Heart right ventricle (tissue), 16 donors: Measurements from ENCODE around the gene PPFIBP1. TPM values are rescaled to one million over a fixed set of nuclear protein-coding genes. Genes with fewer than 3 reads are reported as not detected.

Experiments used
- ATAC-seq, 8 donors: fragments of 200-7000 bp; cut with Tn5 transposase; one replicate each; pipeline ENCODE4 v1.9.1; 2020; ENCODE audit warnings: mild to moderate bottlenecking in 8 of 8, moderate library complexity in 8 of 8, moderate number of reproducible peaks in 1 of 8
- DNase-seq, 2 donors: peaks; one replicate each; pipeline ENCODE4 v3.0.0-alpha.2; 2020
- H3K27ac ChIP-seq, 10 donors: fragments of 200-600 bp; sonication (generic) in 2 of 10; one replicate each; pipeline versions ENCODE4 v1.5.0 to v1.8.0; 2020 to 2022; ENCODE audit warnings: mild to moderate bottlenecking in 3 of 10
- H3K27me3 ChIP-seq, 7 donors: fragments of 200-600 bp; one replicate each; pipeline ENCODE4 v1.8.0; 2021 to 2022; ENCODE audit warnings: mild to moderate bottlenecking in 2 of 7
- H3K36me3 ChIP-seq, 9 donors: fragments of 200-600 bp; sonication (generic) in 1 of 9; one replicate each; pipeline versions ENCODE4 v1.5.0 to v1.8.0; 2020 to 2022; ENCODE audit warnings: mild to moderate bottlenecking in 2 of 9
- H3K4me1 ChIP-seq, 9 donors: fragments of 200-600 bp; sonication (generic) in 1 of 9; one replicate each; pipeline versions ENCODE4 v1.5.0 to v1.8.0; 2020 to 2022; ENCODE audit warnings: mild to moderate bottlenecking in 4 of 9
- H3K4me3 ChIP-seq, 10 donors: fragments of 200-600 bp; sonication (generic) in 2 of 10; one replicate each; pipeline versions ENCODE4 v1.5.0 to v1.8.0; 2020 to 2022; ENCODE audit warnings: mild to moderate bottlenecking in 7 of 10, moderate library complexity in 2 of 10
- H3K9me3 ChIP-seq, 11 donors: fragments of 200-600 bp in 10 of 11; sonication (generic) in 2 of 11; one replicate each; pipeline versions ENCODE4 v1.5.0 to v1.8.0; 2013 to 2022; ENCODE audit warnings: mild to moderate bottlenecking in 2 of 11, control low read depth in 1 of 11, moderate library complexity in 1 of 11
- WGBS, 2 donors: extraction: QIAGEN DNeasy Blood & Tissue Kit; methylation state at CpG; one replicate each; pipeline ENCODE4 v1.1.7; 2013; ENCODE audit warnings: inconsistent platforms in 1 of 2; 5-methylcytosine and 5-hydroxymethylcytosine counted together
- intact Hi-C, 10 donors: fragments of 100-400 bp; cut with DNase I; formaldehyde crosslinking; loops; one replicate each; pipeline versions ENCODE4 v1.11.1 to v1.14.2; 2022
- polyA plus RNA-seq, 2 donors: library from polyadenylated mRNA; stranded (reverse); fragments of 200-250 nt; gene quantifications; one replicate each; pipeline ENCODE4 v1.2.3, GENCODE V29; 2013
- total RNA-seq, 10 donors: library from RNA; stranded (reverse); fragmentation: NEBNext Ultra II Directional in 3 of 10; extraction: Animal tissue kit (Norgen Biotek cat#: 25700) in 3 of 10; gene quantifications; one replicate each; pipeline versions ENCODE4 v1.2.1 to v1.2.4, GENCODE V29; 2021 to 2023
- TF ChIP-seq, protein P1 (sequence below), 9 donors: fragments of 200-600 bp; sonication (generic) in 2 of 9; IDR thresholded peaks; one replicate each; pipeline versions ENCODE4 v1.5.0 to v1.8.0; 2021 to 2022; ENCODE audit warnings: antibody characterized with exemption in 9 of 9, mild to moderate bottlenecking in 5 of 9, moderate library complexity in 1 of 9
- donor health status: Arrhythmogenic right ventricular cardiomyopathy.
- donor health status: ischemic (EF 13 %, LVEDD 7.1; RV severe dilation, severe dysfunction).
- donor health status: healthy with polysubstance abuse.
- donor health status: DM: no; HTN: yes; CAD: no.
- donor health status: DM: no; HTN: no; CAD: no.
- donor health status: ischemic (EF 25% LVEDD 6.9; RV normal size, moderate dysfunction).
- donor health status: ischemic (EF 25% LVEDD 5.7; RV mildly dilated, moderate dysfunction).
- donor health status: healthy.
- donor health status: DM: yes; HTN: yes; CAD: no.
- donor health status: Ischemic cardiomyopathy.
- donor health status: ischemic (EF 35%, LVEDD 5.7; RV mildly dilated, moderate dysfunction).
- donor health status: nonischemic (EF 11% LVEDD 7.7; RV severe dilation, severe dysfunction).
- donor health status: DM: yes; HTN: yes; CAD: no.
- donor health status: PGD.
- donor health status: ischemic (EF 29% LVEDD 5.4; RV normal size, mild dysfunction).
- donor health status: nonischemic (EF 23%, LVEDD 6.1; RV moderate dilation, normal function).

The PPFIBP1 gene
- total and polyA plus RNA-seq, 12 donors: 22.9 to 450 (median 314) TPM

DNA sequence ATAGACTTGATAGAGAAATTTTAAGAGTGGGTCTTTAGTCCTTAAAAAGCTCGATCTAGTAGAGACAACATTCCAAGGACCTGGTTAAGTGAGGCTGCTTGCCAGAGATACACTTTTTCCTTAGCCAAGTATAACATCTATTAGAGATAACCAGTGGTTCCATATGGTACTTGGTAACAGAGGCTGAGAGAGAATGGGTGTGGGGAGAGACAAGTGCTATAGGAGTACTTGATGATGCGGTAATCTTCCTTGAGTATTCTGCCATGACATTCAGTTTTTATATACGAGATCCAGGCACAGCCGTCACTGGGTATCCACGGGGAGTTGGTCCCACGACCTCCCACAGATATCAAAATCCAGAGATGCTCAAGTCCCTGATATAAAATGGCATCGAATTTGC is 94.8 kb downstream of the PPFIBP1 start:
- DNase-seq: no peak
- Histone ChIP-seq H3K36me3 (peaks cover 0 to 4% (median 0%) of the 10 kb centered on the region in 9 donors), H3K27me3 (no peaks in the 10 kb centered on the region), H3K9me3 (no peaks in the 10 kb centered on the region), H3K4me1 (peaks cover 9 to 97% (median 73%) of the 10 kb centered on the region in 9 donors), H3K4me3 (no peak overlapping the region), H3K27ac (peak overlapping the region in 3 of 10 donors; percentile 5 to 39 (median 28))
- ATAC-seq: peak in 1 of 8 donors; percentile 17
- TF ChIP-seq, protein P1, sequence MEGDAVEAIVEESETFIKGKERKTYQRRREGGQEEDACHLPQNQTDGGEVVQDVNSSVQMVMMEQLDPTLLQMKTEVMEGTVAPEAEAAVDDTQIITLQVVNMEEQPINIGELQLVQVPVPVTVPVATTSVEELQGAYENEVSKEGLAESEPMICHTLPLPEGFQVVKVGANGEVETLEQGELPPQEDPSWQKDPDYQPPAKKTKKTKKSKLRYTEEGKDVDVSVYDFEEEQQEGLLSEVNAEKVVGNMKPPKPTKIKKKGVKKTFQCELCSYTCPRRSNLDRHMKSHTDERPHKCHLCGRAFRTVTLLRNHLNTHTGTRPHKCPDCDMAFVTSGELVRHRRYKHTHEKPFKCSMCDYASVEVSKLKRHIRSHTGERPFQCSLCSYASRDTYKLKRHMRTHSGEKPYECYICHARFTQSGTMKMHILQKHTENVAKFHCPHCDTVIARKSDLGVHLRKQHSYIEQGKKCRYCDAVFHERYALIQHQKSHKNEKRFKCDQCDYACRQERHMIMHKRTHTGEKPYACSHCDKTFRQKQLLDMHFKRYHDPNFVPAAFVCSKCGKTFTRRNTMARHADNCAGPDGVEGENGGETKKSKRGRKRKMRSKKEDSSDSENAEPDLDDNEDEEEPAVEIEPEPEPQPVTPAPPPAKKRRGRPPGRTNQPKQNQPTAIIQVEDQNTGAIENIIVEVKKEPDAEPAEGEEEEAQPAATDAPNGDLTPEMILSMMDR (IDR thresholded peaks at IDR 0.05): no peak
- WGBS, 2 donors: 69 to 72% methylated on average over 7 of the region's 7 CpGs
- intact Hi-C loops: loop anchor here in 1 of 10 donors (5.0 kb wide), 1 partner anchor 37 kb away; no protein-coding TSS in a partner anchor

- Histone ChIP-seq H3K4me3 (no peak overlapping the region), H3K9me3 (no peaks in the 10 kb centered on the region), H3K27ac (peak overlapping the region in 1 of 10 donors; percentile 39), H3K4me1 (peaks cover 10 to 97% (median 72%) of the 10 kb centered on the region in 9 donors), H3K27me3 (no peaks in the 10 kb centered on the region), H3K36me3 (no peaks in the 10 kb centered on the region)
- ATAC-seq (peak in 5 of 8 donors; percentile 32 to 75 (median 68)), DNase-seq (no peak)
- TF ChIP-seq, protein P1 (IDR thresholded peaks at IDR 0.05): no peak
- intact Hi-C loops: loop anchor here in 1 of 10 donors (5.0 kb wide), 1 partner anchor 37 kb away; no protein-coding TSS in a partner anchor
Measured at GRCh38 chr12:27619308-27619707, 95.3 kb downstream of the PPFIBP1 start.

- 93 to 94% methylated on average over 2 of the region's 2 CpGs for WGBS, 2 donors
- H3K27ac ChIP-seq: peak overlapping the region in 1 of 10 donors; percentile 21
Measured at GRCh38 chr12:27620121-27620520, 96.1 kb downstream of the PPFIBP1 start.

DNA sequence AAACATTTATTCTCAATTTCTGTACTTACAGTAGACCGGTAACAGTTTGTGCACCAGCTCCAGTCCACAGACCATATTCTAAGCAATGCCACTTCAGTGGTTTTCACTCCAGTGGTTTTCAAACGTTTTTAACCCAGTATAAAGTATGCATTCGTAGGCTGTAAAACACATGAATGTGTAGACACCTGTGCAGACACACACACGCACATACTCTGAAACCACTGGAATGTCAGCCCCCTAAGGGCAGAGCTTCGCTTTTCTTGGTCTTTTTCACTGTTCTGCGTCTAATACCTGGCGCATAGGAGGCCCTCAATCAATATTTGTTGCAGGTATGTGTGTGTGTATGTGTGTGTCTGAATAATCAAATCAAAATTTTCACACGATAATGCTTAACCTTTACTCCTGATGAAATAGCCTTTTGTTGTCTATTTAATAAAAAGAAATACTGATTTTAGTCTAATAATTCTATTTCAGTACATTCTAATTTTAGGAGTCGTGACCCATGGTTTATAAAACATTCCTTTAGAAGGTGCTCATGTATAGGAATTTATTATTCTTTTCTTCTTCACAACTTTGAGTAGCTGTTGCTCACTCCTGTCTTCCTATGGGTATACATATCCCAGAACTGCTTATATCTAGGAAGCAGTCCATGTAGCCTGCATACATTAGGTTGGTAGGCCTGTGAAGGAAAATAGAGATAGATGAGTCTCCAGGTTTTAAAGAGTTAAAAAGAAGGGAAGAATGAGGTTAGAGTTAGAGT is 98.6 kb downstream of the PPFIBP1 start:
- Histone ChIP-seq H3K36me3 (no peaks in the 10 kb centered on the region), H3K27ac (peak overlapping the region in 1 of 10 donors; percentile 4), H3K4me3 (no peak overlapping the region), H3K9me3 (no peaks in the 10 kb centered on the region), H3K4me1 (peaks cover 10 to 87% (median 65%) of the 10 kb centered on the region in 9 donors), H3K27me3 (no peaks in the 10 kb centered on the region)
- WGBS, 2 donors: 90 to 92% methylated on average over 9 of the region's 9 CpGs
- intact Hi-C loops: loop anchor here in 1 of 10 donors (10.0 kb wide), 1 partner anchor 98 kb away; the partner anchor contains the start of gene PPFIBP1
- ATAC-seq (no peak), DNase-seq (no peak)
- TF ChIP-seq, protein P1 (IDR thresholded peaks at IDR 0.05): no peak

More at GRCh38 chr12:27620121-27620520, 96.1 kb downstream of the PPFIBP1 start:
- intact Hi-C loops: loop anchor here in 1 of 10 donors (10.0 kb wide), 1 partner anchor 95 kb away; the partner anchor contains the start of gene PPFIBP1
- Histone ChIP-seq H3K9me3 (no peaks in the 10 kb centered on the region), H3K4me3 (no peak overlapping the region), H3K4me1 (peaks cover 10 to 96% (median 71%) of the 10 kb centered on the region in 9 donors), H3K27me3 (no peaks in the 10 kb centered on the region), H3K36me3 (no peaks in the 10 kb centered on the region)
- DNase-seq: no peak
- TF ChIP-seq, protein P1 (IDR thresholded peaks at IDR 0.05): no peak
- ATAC-seq: no peak
